ENCODE measurements around the gene QSOX2.

Gene QSOX2

DNA sequence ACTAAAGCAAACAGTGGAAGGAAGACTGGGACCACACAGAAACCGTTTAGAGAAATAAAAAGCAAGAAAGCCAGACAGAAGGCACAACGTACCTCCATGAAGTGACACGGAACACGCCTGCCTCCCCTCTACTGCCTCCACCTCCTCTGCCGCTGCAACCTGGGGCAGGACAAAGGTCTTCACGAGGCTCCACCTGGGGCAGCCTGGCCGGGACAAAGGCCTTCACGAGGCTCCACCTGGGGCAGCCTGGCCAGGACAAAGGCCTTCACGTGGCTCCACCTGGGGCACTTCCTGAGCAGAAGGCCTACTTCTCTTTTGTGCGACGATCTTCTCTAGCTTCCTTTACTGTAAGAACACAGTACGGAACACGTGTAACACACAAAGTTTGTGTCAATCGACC, 11.7 kb downstream of the QSOX2 start:
- no peaks in the 10 kb centered on the region for H3K27me3 ChIP-seq (ENCODE audit: control insufficient read depth, insufficient read depth, low read length)
- no peaks in the 10 kb centered on the region for H3K9me3 ChIP-seq (ENCODE audit: control insufficient read depth, insufficient read depth, low read length)
- no peaks in the 10 kb centered on the region for H3K4me1 ChIP-seq (ENCODE audit: control insufficient read depth, insufficient read depth, low read length)
- no peak overlapping the region for H3K9ac ChIP-seq (ENCODE audit: low read depth, low read length)
- H3K4me3 ChIP-seq (ENCODE audit: low read depth, low read length): no peak overlapping the region
- peaks cover 22% of the 10 kb centered on the region for H3K36me3 ChIP-seq (ENCODE audit: control insufficient read depth, insufficient read depth, low read length)

DNA sequence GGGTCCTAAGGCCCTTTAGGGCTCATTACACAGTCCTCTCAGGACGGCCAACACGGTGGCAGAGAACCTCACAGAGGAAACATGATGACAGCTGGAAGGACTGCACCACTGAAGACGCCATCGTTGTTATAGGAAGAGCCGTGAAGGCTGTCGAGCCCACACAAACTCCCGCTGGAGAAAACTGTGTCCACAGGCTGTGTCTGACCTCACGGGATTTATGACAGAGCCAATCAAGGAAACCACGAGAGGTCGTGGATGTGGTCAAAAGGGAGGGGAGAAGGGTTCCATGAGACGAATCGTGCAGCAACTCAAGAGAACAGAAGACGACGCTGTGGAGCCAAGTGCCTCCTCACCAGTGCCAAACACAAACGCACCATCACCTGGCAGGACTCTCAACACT, 12.2 kb downstream of the QSOX2 start:
- Histone ChIP-seq H3K4me3 (ENCODE audit: low read depth, low read length) (no peak overlapping the region), H3K9me3 (ENCODE audit: control insufficient read depth, insufficient read depth, low read length) (no peaks in the 10 kb centered on the region), H3K9ac (ENCODE audit: low read depth, low read length) (no peak overlapping the region), H3K27me3 (ENCODE audit: control insufficient read depth, insufficient read depth, low read length) (no peaks in the 10 kb centered on the region), H3K36me3 (ENCODE audit: control insufficient read depth, insufficient read depth, low read length) (peaks cover 22% of the 10 kb centered on the region), H3K4me1 (ENCODE audit: control insufficient read depth, insufficient read depth, low read length) (no peaks in the 10 kb centered on the region)

DNA sequence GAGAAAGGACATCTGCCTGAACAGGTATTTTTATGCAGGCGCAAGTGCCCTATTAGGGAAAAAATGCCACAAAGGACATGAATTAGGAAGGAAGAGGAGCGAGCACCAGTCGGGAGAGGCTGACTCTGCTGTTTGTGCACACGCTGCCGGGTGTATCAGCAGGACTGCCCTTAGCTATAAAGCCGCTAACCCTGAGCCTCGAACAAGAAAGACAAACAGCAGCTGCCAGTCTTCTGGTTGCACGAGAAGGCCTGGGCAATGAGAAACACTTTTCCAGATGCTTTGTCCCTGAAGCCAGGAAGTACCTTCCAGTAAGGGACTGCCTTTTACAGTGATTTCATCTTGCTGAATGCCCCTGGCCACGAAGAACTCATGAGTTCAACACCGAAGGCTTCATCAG, 12.6 kb downstream of the QSOX2 start:
- Histone ChIP-seq H3K36me3 (ENCODE audit: control insufficient read depth, insufficient read depth, low read length) (peaks cover 24% of the 10 kb centered on the region), H3K4me1 (ENCODE audit: control insufficient read depth, insufficient read depth, low read length) (no peaks in the 10 kb centered on the region), H3K27me3 (ENCODE audit: control insufficient read depth, insufficient read depth, low read length) (no peaks in the 10 kb centered on the region), H3K9me3 (ENCODE audit: control insufficient read depth, insufficient read depth, low read length) (no peaks in the 10 kb centered on the region), H3K9ac (ENCODE audit: low read depth, low read length) (no peak overlapping the region), H3K4me3 (ENCODE audit: low read depth, low read length) (no peak overlapping the region)

DNA sequence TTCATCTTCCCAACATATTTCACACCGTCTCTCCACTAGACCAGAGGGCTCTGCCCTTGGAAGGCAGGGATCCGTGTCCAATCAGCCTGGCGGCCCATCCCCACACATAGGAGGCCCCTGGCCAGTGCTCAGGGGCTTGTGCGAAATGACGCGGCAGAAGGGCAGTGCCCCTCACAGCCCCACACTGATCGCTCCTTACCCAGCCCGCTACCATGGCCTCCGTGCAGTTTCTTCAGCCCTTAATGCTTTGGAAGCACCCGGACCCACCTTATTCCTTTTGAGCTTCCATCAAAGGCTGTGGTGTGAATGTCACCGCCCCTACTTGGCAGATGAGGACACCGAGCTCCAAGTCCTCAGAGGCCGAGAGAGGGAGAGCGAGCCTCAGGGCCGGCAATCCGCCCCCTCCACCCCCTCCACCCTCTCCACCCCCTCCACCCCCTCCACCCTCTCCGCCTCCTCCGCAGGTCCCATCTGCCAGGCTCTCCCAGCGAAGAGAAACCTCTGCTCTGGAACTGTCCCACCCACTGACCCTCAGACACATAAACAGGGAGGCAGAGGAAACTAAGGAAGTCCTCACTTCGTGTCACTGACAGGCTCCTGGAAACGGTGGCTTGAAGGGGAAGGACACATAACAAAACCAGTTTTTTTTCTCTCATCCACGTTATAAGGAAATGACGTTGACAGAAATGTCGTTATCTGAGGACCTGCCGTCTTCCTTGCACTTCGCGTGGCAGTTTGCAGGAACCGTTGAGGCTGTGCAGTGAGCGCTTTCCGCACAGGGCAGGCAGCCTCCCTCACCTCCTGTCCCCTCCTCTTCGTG, 13.9 kb downstream of the QSOX2 start:
- Histone ChIP-seq H3K4me3 (ENCODE audit: low read depth, low read length) (no peak overlapping the region), H3K4me1 (ENCODE audit: control insufficient read depth, insufficient read depth, low read length) (no peaks in the 10 kb centered on the region), H3K9ac (ENCODE audit: low read depth, low read length) (peak overlapping the region; percentile 37), H3K36me3 (ENCODE audit: control insufficient read depth, insufficient read depth, low read length) (peaks cover 21% of the 10 kb centered on the region), H3K9me3 (ENCODE audit: control insufficient read depth, insufficient read depth, low read length) (no peaks in the 10 kb centered on the region), H3K27me3 (ENCODE audit: control insufficient read depth, insufficient read depth, low read length) (no peaks in the 10 kb centered on the region)

DNA sequence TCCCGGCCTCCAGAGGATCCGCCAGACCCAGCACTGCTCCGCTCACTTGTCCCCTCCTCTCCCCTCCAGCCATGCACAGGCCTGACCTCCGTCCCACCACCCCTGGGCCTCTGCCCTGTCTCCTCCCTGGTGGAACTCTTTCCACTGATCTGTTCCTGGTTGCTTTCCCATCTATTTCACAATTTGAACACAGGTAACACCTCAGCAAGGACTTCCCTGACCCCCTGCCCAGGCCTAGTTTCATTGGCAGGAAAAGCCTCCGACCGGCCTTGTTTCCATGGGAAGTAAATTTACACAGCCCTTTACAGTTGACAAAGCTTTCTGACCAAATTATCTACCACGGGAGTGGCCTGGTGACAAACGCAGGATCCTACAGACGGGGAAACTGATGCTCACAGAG, 14.8 kb downstream of the QSOX2 start:
- Histone ChIP-seq H3K27me3 (ENCODE audit: control insufficient read depth, insufficient read depth, low read length) (no peaks in the 10 kb centered on the region), H3K36me3 (ENCODE audit: control insufficient read depth, insufficient read depth, low read length) (peaks cover 21% of the 10 kb centered on the region), H3K4me1 (ENCODE audit: control insufficient read depth, insufficient read depth, low read length) (no peaks in the 10 kb centered on the region), H3K9ac (ENCODE audit: low read depth, low read length) (peak overlapping the region; percentile 37), H3K9me3 (ENCODE audit: control insufficient read depth, insufficient read depth, low read length) (no peaks in the 10 kb centered on the region), H3K4me3 (ENCODE audit: low read depth, low read length) (no peak overlapping the region)

DNA sequence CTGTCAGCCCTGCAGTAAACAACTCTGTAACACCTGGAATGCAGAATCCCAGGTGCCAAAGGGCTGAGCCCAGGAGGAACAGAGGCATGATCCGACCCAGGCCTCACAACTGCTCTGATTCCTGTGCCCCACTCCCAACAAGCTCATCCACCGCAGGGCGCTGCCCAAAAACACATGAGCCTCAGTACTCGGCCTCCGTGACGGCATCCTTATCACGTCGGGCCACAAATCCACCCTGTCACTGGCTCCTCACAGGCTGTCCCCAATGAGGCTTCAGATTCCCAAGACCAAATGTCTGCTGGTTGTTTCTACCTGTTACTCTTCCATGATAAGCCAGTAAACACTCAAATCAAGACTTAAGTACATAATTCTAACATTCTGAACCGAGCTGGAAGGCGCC, 15.2 kb downstream of the QSOX2 start:
- H3K4me1 ChIP-seq (ENCODE audit: control insufficient read depth, insufficient read depth, low read length): no peaks in the 10 kb centered on the region
- no peak overlapping the region for H3K4me3 ChIP-seq (ENCODE audit: low read depth, low read length)
- no peaks in the 10 kb centered on the region for H3K9me3 ChIP-seq (ENCODE audit: control insufficient read depth, insufficient read depth, low read length)
- peaks cover 18% of the 10 kb centered on the region for H3K36me3 ChIP-seq (ENCODE audit: control insufficient read depth, insufficient read depth, low read length)
- no peaks in the 10 kb centered on the region for H3K27me3 ChIP-seq (ENCODE audit: control insufficient read depth, insufficient read depth, low read length)
- no peak overlapping the region for H3K9ac ChIP-seq (ENCODE audit: low read depth, low read length)

DNA sequence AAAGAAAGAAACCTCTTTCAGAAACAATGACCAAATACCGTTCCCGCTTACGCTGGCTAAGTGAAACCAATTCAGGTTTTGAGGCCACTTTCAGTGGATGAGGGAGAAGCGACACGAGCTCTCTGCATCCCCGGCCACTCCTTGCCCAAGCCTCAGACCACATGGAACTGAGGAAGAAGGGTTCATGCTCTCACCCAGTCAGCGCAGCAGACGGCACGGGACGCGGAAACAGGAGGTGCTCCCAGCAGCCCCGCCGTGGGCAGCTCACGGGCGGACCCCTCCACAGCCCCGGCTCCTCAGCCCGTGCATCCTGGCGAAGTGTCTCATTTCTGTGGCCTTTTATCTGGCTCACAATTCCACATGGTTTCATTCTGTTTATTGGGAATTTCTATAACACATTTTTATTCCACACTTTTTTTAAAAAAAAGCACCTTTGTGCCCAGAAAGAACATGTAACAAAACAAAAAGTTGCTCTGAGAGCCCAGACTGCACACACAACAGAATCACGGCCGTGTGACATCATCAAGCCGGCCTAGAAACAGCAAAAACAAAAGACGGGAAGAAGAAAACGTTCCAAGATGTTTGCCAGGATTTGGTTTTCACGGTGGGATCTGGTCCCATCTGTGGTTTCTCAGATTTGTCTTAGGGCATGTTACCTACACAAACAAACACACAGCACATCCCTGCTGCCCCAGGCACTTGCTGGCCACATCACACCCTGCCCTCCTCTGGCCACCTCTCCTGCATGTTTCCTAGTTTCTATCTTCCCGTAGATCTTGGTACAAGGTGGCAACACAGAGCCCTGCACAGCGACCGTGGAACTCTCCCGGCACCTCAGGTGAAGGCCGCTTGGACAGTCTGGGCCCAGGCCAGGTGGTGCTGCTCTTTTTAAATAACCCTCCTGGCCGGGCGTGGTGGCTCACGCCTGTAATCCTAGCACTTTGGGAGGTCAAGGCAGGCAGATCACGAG, 16.2 kb downstream of the QSOX2 start:
- Histone ChIP-seq H3K4me1 (ENCODE audit: control insufficient read depth, insufficient read depth, low read length) (no peaks in the 10 kb centered on the region), H3K4me3 (ENCODE audit: low read depth, low read length) (no peak overlapping the region), H3K27me3 (ENCODE audit: control insufficient read depth, insufficient read depth, low read length) (no peaks in the 10 kb centered on the region), H3K9me3 (ENCODE audit: control insufficient read depth, insufficient read depth, low read length) (no peaks in the 10 kb centered on the region), H3K9ac (ENCODE audit: low read depth, low read length) (no peak overlapping the region), H3K36me3 (ENCODE audit: control insufficient read depth, insufficient read depth, low read length) (peaks cover 13% of the 10 kb centered on the region)

DNA sequence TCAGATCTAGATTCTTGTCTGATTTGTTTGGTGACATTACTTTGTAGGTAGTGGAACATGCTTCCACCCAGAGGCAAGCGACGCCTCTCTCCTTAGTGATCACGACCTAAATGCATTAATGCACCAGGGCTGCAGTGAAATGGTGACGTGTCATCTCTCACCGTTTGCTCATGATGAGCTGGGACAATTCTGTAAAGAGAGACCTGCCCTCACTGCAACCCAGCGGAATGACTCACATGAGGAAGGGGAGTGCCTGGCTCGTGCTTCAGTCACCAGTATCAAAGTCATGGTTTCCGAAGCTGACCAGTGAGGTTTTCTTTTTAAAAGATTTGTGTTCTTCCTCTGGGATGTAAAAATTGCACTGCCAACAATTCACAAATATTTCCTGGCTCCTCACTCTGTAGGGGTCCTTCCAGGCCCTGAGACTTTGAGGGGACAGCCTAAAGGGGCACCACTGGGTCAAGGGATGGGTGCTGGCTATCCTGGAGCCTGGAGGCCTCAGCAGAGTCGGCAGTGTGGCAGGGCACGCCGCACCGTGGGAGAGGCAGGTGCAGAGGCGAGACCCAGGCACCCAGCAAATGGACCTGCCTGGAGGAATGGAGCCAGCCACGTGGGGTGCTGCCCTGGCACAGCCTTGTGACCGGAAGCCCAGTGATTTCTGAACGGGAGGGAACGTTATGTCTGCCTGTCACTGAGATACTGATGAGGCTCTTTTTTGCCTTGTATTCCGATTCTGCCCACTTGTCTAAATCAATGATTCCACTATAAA, 17.3 kb downstream of the QSOX2 start:
- no peaks in the 10 kb centered on the region for H3K9me3 ChIP-seq (ENCODE audit: control insufficient read depth, insufficient read depth, low read length)
- no peak overlapping the region for H3K9ac ChIP-seq (ENCODE audit: low read depth, low read length)
- H3K4me3 ChIP-seq (ENCODE audit: low read depth, low read length): no peak overlapping the region
- no peaks in the 10 kb centered on the region for H3K4me1 ChIP-seq (ENCODE audit: control insufficient read depth, insufficient read depth, low read length)
- no peaks in the 10 kb centered on the region for H3K27me3 ChIP-seq (ENCODE audit: control insufficient read depth, insufficient read depth, low read length)
- H3K36me3 ChIP-seq (ENCODE audit: control insufficient read depth, insufficient read depth, low read length): peaks cover 18% of the 10 kb centered on the region

DNA sequence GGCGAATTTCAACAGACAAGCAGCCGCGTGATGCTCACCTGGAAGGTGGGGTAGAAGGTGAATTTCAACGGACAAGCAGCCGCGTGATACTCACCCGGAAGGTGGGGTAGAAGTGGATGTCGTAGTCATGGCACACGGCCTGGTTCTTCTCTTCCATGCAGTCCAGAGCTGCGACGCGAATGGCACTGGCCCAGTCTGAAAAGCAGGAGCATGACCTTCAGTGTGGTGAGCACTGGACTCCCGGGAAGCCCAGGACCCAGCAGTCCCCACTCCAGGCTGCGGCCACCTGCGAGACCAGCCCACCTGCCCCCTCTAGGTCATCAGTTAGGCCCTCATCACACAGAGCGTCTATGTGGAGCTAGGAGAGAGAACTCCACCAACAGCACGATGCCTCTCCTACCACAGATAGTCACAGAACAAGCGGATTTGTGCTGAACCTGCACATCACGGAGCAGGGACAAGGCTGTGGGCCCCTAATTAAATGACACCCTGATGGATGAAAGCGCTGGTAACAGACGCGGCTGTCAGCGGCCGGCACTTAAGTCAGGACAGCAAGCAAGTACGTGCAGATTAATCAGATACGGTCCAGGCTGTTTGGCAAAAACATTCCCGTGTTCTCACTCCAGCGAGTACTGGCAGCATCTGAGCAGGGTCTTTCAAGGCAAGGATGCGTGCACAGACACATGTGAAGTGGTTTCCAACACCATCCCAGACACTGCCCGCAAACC, 18.8 kb downstream of the QSOX2 start:
- no peaks in the 10 kb centered on the region for H3K9me3 ChIP-seq (ENCODE audit: control insufficient read depth, insufficient read depth, low read length)
- H3K27me3 ChIP-seq (ENCODE audit: control insufficient read depth, insufficient read depth, low read length): no peaks in the 10 kb centered on the region
- H3K4me1 ChIP-seq (ENCODE audit: control insufficient read depth, insufficient read depth, low read length): no peaks in the 10 kb centered on the region
- peaks cover 26% of the 10 kb centered on the region for H3K36me3 ChIP-seq (ENCODE audit: control insufficient read depth, insufficient read depth, low read length)
- peak overlapping the region; percentile 37 for H3K9ac ChIP-seq (ENCODE audit: low read depth, low read length)
- no peak overlapping the region for H3K4me3 ChIP-seq (ENCODE audit: low read depth, low read length)

DNA sequence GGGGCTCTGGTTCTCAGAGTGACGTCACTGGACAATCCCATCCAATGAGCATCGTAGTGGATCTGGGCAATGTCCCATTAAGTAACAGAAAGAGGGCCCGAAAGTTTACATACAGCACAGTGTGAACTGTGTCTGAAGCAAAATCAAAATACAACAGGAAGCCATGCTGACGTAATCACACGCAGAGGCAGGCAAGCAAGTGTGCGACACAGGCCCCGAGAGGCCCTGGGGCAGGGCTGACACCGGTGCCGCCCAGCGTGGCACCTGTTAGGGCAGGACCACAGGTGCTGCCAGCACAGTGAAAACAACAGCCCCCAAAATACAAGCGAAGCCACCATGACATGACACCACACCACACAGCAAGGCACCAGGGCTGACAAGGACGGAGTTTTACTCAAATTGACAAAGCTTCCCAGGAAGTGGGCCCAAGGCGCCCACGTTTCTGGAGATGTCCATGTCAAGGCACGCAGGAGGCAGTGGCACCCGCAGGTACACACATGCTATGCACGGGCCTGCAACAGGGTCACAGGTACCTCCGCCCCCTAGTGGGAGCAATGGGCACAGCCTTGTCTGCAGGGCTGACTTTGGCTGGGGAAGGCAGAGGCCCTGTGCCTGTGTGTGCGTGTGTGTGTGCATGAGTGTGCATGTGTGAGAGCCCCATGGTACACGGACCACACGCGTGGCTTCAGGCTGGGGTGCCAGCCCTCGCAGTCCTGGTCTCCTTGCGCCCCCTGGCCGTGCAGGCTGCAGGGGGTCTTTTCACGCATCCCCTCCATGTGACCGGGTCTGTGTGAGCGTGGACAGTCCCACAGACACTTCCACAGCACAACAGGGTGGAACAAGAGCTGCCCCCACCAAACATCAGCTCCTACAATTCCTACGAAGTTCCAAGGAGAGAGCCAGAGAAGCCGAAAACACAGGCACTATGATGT, 19.6 kb downstream of the QSOX2 start:
- H3K27me3 ChIP-seq (ENCODE audit: control insufficient read depth, insufficient read depth, low read length): no peaks in the 10 kb centered on the region
- H3K4me3 ChIP-seq (ENCODE audit: low read depth, low read length): no peak overlapping the region
- no peaks in the 10 kb centered on the region for H3K4me1 ChIP-seq (ENCODE audit: control insufficient read depth, insufficient read depth, low read length)
- peak overlapping the region; percentile 37 for H3K9ac ChIP-seq (ENCODE audit: low read depth, low read length)
- no peaks in the 10 kb centered on the region for H3K9me3 ChIP-seq (ENCODE audit: control insufficient read depth, insufficient read depth, low read length)
- peaks cover 26% of the 10 kb centered on the region for H3K36me3 ChIP-seq (ENCODE audit: control insufficient read depth, insufficient read depth, low read length)

All from iPS-15b (cell line).